SK-N-SH (cell line): Measurements from ENCODE around the gene PODN. TPM values are rescaled to one million over a fixed set of nuclear protein-coding genes. Genes with fewer than 3 reads are reported as not detected.

Source experiments
- CTCF ChIA-PET: fragments of 300-600, 350-600 bp; formaldehyde crosslinking; extraction: SDS; loops from one replicate; lab custom pipeline; 2021; lab: Yijun Ruan, JAX
- POLR2A ChIA-PET: fragments of 350-600 bp; sonication (Branson Sonifier 250); formaldehyde crosslinking; extraction: SDS; loops from one replicate; lab custom pipeline; 2020; ENCODE audit warnings: antibody characterized with exemption, inconsistent platforms; lab: Yijun Ruan, JAX
- DNase-seq: peaks from one replicate; pipeline ENCODE4 v3.0.0; 2012
- H2AFZ ChIP-seq: fragments of 200-600 bp; sonication (generic); 2 replicates; pipeline ENCODE4 v1.8.1; 2016; ENCODE audit warnings: antibody characterized with exemption, mild to moderate bottlenecking, low read depth
- H3F3A ChIP-seq: fragments of 200-600 bp; sonication (generic); replicated peaks from 2 replicates; pipeline ENCODE3; 2016; ENCODE audit warnings: antibody characterized with exemption, mild to moderate bottlenecking; ENCODE audit not compliant: insufficient read depth
- H3K27ac ChIP-seq, 2 experiments: fragments of 200-500 bp in 1 of 2; fragments of 200-600 bp in 1 of 2; sonication (Bioruptor generic) in 1 of 2; sonication (generic), shearing (Covaris generic) in 1 of 2; 2 replicates each; pipeline versions ENCODE4 v1.5.1 to v1.6.1; 2014 to 2016; ENCODE audit warnings: low read depth in 2 of 2, inconsistent platforms in 1 of 2, low read length in 1 of 2, mild to moderate bottlenecking in 1 of 2, mixed read lengths in 1 of 2
- H3K27me3 ChIP-seq: fragments of 200-600 bp; sonication (generic), shearing (Covaris generic); 2 replicates; pipeline ENCODE4 v1.6.1; 2016; ENCODE audit warnings: mixed run types; ENCODE audit not compliant: insufficient read depth
- H3K36me3 ChIP-seq, 2 experiments: fragments of 200-500 bp in 1 of 2; fragments of 200-600 bp in 1 of 2; sonication (Bioruptor generic) in 1 of 2; sonication (generic) in 1 of 2; replicated peaks in 1 of 2; 2 replicates each; pipeline versions ENCODE3 to v1.5.1; 2014 to 2016; ENCODE audit warnings: low read length in 1 of 2, mild to moderate bottlenecking in 1 of 2; ENCODE audit not compliant: insufficient read depth in 2 of 2, control insufficient read depth in 1 of 2
- H3K4me1 ChIP-seq, 2 experiments: fragments of 200-500 bp in 1 of 2; fragments of 200-600 bp in 1 of 2; sonication (Bioruptor generic) in 1 of 2; sonication (generic), shearing (Covaris generic) in 1 of 2; 2 replicates each; pipeline versions ENCODE4 v1.5.1 to v1.6.1; 2014 to 2016; ENCODE audit warnings: low read depth in 1 of 2, low read length in 1 of 2, mixed run types in 1 of 2; ENCODE audit not compliant: insufficient read depth in 2 of 2, control insufficient read depth in 1 of 2
- H3K4me2 ChIP-seq: fragments of 200-600 bp; sonication (generic), shearing (Covaris generic); 2 replicates; pipeline ENCODE4 v1.6.1; 2017; ENCODE audit warnings: mixed run types
- H3K4me3 ChIP-seq, 2 experiments: fragments of 200-500 bp in 1 of 2; fragments of 200-600 bp in 1 of 2; sonication (Bioruptor generic) in 1 of 2; sonication (generic), shearing (Covaris generic) in 1 of 2; 2 replicates each; pipeline versions ENCODE4 v1.5.1 to v1.8.1; 2014 to 2016; ENCODE audit warnings: low read depth in 2 of 2, inconsistent platforms in 1 of 2, low read length in 1 of 2, mild to moderate bottlenecking in 1 of 2, mixed read lengths in 1 of 2, moderate library complexity in 1 of 2
- H3K79me2 ChIP-seq: fragments of 200-600 bp; sonication (generic); 2 replicates; pipeline ENCODE4 v1.8.1; 2017; ENCODE audit warnings: mild to moderate bottlenecking; ENCODE audit not compliant: insufficient read depth
- H3K9ac ChIP-seq: fragments of 200-600 bp; sonication (generic); 2 replicates; pipeline ENCODE4 v1.6.1; 2017; ENCODE audit warnings: mixed run types
- H3K9me2 ChIP-seq: fragments of 200-600 bp; sonication (generic); 2 replicates; pipeline ENCODE4 v1.6.1; 2017; ENCODE audit warnings: mixed run types
- H3K9me3 ChIP-seq: fragments of 200-600 bp; sonication (generic); 2 replicates; pipeline ENCODE4 v1.6.1; 2017; ENCODE audit warnings: mixed run types, mild to moderate bottlenecking, moderate library complexity
- H4K20me1 ChIP-seq: fragments of 200-600 bp; sonication (generic); 2 replicates; pipeline ENCODE4 v1.6.1; 2017; ENCODE audit warnings: mild to moderate bottlenecking, mixed run types; ENCODE audit not compliant: insufficient read depth
- MXI1 ChIP-seq: IDR thresholded peaks from 2 replicates; pipeline ENCODE4 v1.6.1; 2012; ENCODE audit warnings: mild to moderate bottlenecking, low read depth, low read length, improper control_type of control experiment
- NFIC ChIP-seq: IDR thresholded peaks from 2 replicates; pipeline ENCODE4 v1.4.0; 2012; ENCODE audit warnings: borderline replicate concordance
- RAD21 ChIP-seq: IDR thresholded peaks from 2 replicates; pipeline ENCODE4 v1.6.1; 2012; ENCODE audit warnings: mild to moderate bottlenecking, low read length
- TCF12 ChIP-seq: IDR thresholded peaks from 2 replicates; pipeline ENCODE4 v1.4.0; 2012
- TEAD4 ChIP-seq: IDR thresholded peaks from 2 replicates; pipeline ENCODE4 v1.4.0; 2012; ENCODE audit warnings: mild to moderate bottlenecking, borderline replicate concordance; ENCODE audit not compliant: insufficient read depth
- USF2 ChIP-seq: fragments of 150-350 bp; IDR thresholded peaks from 2 replicates; pipeline ENCODE4 v1.6.1; 2017; ENCODE audit warnings: antibody characterized with exemption, low read length, low read depth, borderline replicate concordance
- ZBTB33 ChIP-seq: IDR thresholded peaks from 2 replicates; pipeline ENCODE4 v1.4.0; 2012; ENCODE audit warnings: low read depth, borderline replicate concordance
- WGBS: methylation state at CpG from one replicate; pipeline ENCODE4 v1.1.6; 2017; ENCODE audit warnings: low lambda C conversion rate; 5-methylcytosine and 5-hydroxymethylcytosine counted together
- polyA plus RNA-seq, 3 experiments: library from polyadenylated mRNA; depleted of rRNA; stranded (reverse); fragments of >200 nt; gene quantifications; 2 replicates each; pipeline ENCODE4 v1.2.3, GENCODE V29; 2012
- TF ChIP-seq, protein P1 (sequence below): IDR thresholded peaks from 2 replicates; pipeline ENCODE4 v1.6.1; 2012; ENCODE audit warnings: mild to moderate bottlenecking, low read depth, low read length, moderate library complexity
- TF ChIP-seq, protein P2 (sequence below): IDR thresholded peaks from 2 replicates; pipeline ENCODE4 v1.4.0; 2012; ENCODE audit warnings: low read depth, borderline replicate concordance

Gene PODN
- polyA plus RNA-seq, 1 of the 3 experiments (the other 2 are of a cell fraction) = 2.0 TPM

GRCh38 chr1:53037159-53037558 is 24.9 kb upstream of the PODN start (continued):
- TF ChIP-seq ZBTB33 (no peak), TEAD4 (no peak), RAD21 (no peak), MXI1 (no peak), USF2 (no peak)
- TF ChIP-seq, protein P1, sequence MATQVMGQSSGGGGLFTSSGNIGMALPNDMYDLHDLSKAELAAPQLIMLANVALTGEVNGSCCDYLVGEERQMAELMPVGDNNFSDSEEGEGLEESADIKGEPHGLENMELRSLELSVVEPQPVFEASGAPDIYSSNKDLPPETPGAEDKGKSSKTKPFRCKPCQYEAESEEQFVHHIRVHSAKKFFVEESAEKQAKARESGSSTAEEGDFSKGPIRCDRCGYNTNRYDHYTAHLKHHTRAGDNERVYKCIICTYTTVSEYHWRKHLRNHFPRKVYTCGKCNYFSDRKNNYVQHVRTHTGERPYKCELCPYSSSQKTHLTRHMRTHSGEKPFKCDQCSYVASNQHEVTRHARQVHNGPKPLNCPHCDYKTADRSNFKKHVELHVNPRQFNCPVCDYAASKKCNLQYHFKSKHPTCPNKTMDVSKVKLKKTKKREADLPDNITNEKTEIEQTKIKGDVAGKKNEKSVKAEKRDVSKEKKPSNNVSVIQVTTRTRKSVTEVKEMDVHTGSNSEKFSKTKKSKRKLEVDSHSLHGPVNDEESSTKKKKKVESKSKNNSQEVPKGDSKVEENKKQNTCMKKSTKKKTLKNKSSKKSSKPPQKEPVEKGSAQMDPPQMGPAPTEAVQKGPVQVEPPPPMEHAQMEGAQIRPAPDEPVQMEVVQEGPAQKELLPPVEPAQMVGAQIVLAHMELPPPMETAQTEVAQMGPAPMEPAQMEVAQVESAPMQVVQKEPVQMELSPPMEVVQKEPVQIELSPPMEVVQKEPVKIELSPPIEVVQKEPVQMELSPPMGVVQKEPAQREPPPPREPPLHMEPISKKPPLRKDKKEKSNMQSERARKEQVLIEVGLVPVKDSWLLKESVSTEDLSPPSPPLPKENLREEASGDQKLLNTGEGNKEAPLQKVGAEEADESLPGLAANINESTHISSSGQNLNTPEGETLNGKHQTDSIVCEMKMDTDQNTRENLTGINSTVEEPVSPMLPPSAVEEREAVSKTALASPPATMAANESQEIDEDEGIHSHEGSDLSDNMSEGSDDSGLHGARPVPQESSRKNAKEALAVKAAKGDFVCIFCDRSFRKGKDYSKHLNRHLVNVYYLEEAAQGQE = no peak
- TF ChIP-seq, protein P2, sequence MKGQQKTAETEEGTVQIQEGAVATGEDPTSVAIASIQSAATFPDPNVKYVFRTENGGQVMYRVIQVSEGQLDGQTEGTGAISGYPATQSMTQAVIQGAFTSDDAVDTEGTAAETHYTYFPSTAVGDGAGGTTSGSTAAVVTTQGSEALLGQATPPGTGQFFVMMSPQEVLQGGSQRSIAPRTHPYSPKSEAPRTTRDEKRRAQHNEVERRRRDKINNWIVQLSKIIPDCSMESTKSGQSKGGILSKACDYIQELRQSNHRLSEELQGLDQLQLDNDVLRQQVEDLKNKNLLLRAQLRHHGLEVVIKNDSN = no peak

GRCh38 chr1:53038566-53038965 is 23.4 kb upstream of the PODN start:
- Histone ChIP-seq H3K4me2 (no peak overlapping the region), H3K27me3 (no peaks in the 10 kb centered on the region), H3K27ac (no peak overlapping the region), H3K4me3 (no peak overlapping the region), H3K9me3 (no peaks in the 10 kb centered on the region), H3K36me3 (peaks cover 0 to 12% of the 10 kb centered on the region in 2 experiments), H3K4me1 (peaks cover 0 to 9% of the 10 kb centered on the region in 2 experiments; a peak in 2 of 4 replicates), H2AFZ (no peak overlapping the region), H3K9ac (no peak overlapping the region), H3K79me2 (no peaks in the 10 kb centered on the region), H3F3A (peaks cover 16% of the 10 kb centered on the region), H4K20me1 (no peaks in the 10 kb centered on the region), H3K9me2 (no peaks in the 10 kb centered on the region)
- POLR2A ChIA-PET = no interaction called here
- TF ChIP-seq NFIC = no peak
- no peak for TF ChIP-seq RAD21
- TF ChIP-seq TCF12 = no peak
- no peak for DNase-seq
- WGBS = 95% methylated on average over 3 of the region's 3 CpGs
- CTCF ChIA-PET = no interaction called here
